ENCODE measurements around the gene GALNT11. TPM values are rescaled to one million over a fixed set of nuclear protein-coding genes. Genes with fewer than 3 reads are reported as not detected.

GALNT11 gene
- total RNA-seq, 1 experiment from 2014 or later = 15.1 TPM

DNA sequence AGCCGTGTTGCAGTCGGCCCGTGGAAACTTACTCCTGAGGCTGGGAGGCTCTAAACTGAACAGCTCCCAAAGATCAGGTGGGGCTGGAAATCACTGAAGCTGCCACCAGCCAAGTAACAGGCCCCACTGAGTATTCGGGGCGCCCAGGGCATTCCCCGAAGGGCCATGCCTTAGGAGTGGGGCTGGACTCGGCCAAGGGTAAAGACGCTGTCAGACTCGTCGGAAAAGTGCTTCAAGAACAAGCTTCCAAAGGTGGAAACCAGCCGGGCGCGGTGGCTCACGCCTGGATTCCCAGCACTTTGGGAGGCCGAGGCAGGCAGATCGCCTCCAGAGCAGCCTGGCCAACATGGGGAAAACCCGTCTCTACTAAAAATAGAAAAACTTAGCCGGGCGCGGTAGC, 102.8 kb downstream of the GALNT11 start:
- Mint-ChIP-seq H3K9me3 (ENCODE audit: unreplicated experiment) (peaks cover 11% of the 10 kb centered on the region), H3K27ac (ENCODE audit: low read depth, unreplicated experiment) (no peak overlapping the region), H3K27me3 (ENCODE audit: insufficient read depth, unreplicated experiment) (no peaks in the 10 kb centered on the region), H3K36me3 (ENCODE audit: insufficient read depth, unreplicated experiment) (peaks cover 81% of the 10 kb centered on the region), H3K4me3 (ENCODE audit: unreplicated experiment) (no peak overlapping the region), H3K4me1 (ENCODE audit: insufficient read depth, unreplicated experiment) (no peaks in the 10 kb centered on the region)
- DNase-seq (ENCODE audit: unreplicated experiment) = no peak
- TF ChIP-seq, protein P1, sequence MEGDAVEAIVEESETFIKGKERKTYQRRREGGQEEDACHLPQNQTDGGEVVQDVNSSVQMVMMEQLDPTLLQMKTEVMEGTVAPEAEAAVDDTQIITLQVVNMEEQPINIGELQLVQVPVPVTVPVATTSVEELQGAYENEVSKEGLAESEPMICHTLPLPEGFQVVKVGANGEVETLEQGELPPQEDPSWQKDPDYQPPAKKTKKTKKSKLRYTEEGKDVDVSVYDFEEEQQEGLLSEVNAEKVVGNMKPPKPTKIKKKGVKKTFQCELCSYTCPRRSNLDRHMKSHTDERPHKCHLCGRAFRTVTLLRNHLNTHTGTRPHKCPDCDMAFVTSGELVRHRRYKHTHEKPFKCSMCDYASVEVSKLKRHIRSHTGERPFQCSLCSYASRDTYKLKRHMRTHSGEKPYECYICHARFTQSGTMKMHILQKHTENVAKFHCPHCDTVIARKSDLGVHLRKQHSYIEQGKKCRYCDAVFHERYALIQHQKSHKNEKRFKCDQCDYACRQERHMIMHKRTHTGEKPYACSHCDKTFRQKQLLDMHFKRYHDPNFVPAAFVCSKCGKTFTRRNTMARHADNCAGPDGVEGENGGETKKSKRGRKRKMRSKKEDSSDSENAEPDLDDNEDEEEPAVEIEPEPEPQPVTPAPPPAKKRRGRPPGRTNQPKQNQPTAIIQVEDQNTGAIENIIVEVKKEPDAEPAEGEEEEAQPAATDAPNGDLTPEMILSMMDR (IDR thresholded peaks at IDR 0.05; ENCODE audit: unreplicated experiment) = no peak
- ChIA-PET CTCF (interaction anchor here (2.6 kb wide), 1 partner anchor 16 kb away, joined by 11 read pairs; no protein-coding TSS in a partner anchor), POLR2A (no interaction called here)
- intact Hi-C loops (cut with micrococcal nuclease) = no loop called here
- BruUV-seq (replicated peaks) = no TSS peak

DNA sequence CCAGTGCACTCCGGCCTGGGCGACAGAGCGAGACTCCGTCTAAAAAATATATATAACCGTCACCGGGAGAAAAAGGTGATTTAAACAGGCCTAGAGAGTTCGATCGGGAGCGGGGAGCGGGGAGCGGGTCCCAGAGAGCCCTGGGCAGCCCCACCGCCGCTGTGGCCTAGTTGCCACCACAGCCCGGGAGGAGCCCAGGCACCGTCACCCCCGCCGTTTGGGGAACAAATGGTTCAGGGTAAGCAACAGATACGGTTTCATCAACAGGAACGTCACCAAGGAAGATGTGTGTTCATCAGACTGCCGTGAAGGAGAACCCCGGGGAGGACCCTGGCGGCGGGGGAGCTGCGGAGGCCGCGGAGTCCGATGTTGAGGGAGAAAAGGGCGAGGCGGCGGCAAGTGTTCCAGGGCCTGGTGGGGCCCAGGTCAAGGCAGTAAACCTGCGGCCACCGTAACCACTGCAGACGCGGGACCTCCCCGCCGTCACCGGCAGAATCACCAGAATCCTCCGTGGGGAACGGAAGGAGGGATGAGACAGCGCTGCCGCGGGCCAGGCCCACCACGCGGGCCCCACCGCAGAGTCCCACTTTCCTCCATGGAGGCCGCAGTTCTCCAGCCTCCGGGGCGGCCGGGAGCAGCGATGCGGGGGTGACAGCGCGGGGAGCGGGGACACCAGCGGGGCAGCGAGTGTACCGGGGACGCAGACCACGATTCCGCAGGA, 103.4 kb downstream of the GALNT11 start:
- ChIA-PET POLR2A (no interaction called here), CTCF (interaction anchor here (0.9 to 2.6 kb wide), 2 partner anchors 16 to 18 kb away, joined by 3 to 11 read pairs; no protein-coding TSS in a partner anchor)
- intact Hi-C loops (cut with micrococcal nuclease) = no loop called here
- Mint-ChIP-seq H3K4me3 (ENCODE audit: unreplicated experiment) (no peak overlapping the region), H3K9me3 (ENCODE audit: unreplicated experiment) (peaks cover 10% of the 10 kb centered on the region), H3K4me1 (ENCODE audit: insufficient read depth, unreplicated experiment) (no peaks in the 10 kb centered on the region), H3K27me3 (ENCODE audit: insufficient read depth, unreplicated experiment) (no peaks in the 10 kb centered on the region), H3K27ac (ENCODE audit: low read depth, unreplicated experiment) (no peak overlapping the region), H3K36me3 (ENCODE audit: insufficient read depth, unreplicated experiment) (peaks cover 81% of the 10 kb centered on the region)
- DNase-seq (ENCODE audit: unreplicated experiment) = no peak
- no TSS peak for BruUV-seq (replicated peaks)
- TF ChIP-seq, protein P1 (IDR thresholded peaks at IDR 0.05; ENCODE audit: unreplicated experiment) = no peak

DNA sequence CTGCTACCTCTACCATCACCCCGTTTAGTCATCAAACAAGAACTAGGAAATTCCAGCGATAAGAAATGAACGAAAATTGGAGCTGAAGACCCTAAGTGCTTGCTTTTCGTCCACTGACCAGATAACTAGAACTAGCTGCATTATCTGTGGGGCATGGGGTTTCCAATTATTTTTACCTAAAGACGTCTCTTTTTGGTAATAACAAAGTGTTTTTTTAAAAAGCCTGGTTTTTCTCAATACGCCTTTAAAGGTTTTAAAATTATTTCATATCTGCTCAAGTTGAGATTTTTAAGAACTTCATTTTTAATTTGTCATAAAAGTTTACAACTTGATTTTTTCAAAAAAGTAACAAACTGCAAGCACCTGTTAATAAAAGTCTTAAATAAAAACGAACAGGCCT, 104.2 kb downstream of the GALNT11 start:
- ChIA-PET CTCF (interaction anchor here (0.9 kb wide), 1 partner anchor 17 kb away, joined by 3 read pairs; no protein-coding TSS in a partner anchor), POLR2A (no interaction called here)
- intact Hi-C loops (cut with micrococcal nuclease) = no loop called here
- Mint-ChIP-seq H3K9me3 (ENCODE audit: unreplicated experiment) (peaks cover 2% of the 10 kb centered on the region), H3K4me3 (ENCODE audit: unreplicated experiment) (no peak overlapping the region), H3K27ac (ENCODE audit: low read depth, unreplicated experiment) (no peak overlapping the region), H3K27me3 (ENCODE audit: insufficient read depth, unreplicated experiment) (no peaks in the 10 kb centered on the region), H3K4me1 (ENCODE audit: insufficient read depth, unreplicated experiment) (no peaks in the 10 kb centered on the region), H3K36me3 (ENCODE audit: insufficient read depth, unreplicated experiment) (peaks cover 78% of the 10 kb centered on the region)
- TF ChIP-seq, protein P1 (IDR thresholded peaks at IDR 0.05; ENCODE audit: unreplicated experiment) = no peak
- no TSS peak for BruUV-seq (replicated peaks)
- no peak for DNase-seq (ENCODE audit: unreplicated experiment)

DNA sequence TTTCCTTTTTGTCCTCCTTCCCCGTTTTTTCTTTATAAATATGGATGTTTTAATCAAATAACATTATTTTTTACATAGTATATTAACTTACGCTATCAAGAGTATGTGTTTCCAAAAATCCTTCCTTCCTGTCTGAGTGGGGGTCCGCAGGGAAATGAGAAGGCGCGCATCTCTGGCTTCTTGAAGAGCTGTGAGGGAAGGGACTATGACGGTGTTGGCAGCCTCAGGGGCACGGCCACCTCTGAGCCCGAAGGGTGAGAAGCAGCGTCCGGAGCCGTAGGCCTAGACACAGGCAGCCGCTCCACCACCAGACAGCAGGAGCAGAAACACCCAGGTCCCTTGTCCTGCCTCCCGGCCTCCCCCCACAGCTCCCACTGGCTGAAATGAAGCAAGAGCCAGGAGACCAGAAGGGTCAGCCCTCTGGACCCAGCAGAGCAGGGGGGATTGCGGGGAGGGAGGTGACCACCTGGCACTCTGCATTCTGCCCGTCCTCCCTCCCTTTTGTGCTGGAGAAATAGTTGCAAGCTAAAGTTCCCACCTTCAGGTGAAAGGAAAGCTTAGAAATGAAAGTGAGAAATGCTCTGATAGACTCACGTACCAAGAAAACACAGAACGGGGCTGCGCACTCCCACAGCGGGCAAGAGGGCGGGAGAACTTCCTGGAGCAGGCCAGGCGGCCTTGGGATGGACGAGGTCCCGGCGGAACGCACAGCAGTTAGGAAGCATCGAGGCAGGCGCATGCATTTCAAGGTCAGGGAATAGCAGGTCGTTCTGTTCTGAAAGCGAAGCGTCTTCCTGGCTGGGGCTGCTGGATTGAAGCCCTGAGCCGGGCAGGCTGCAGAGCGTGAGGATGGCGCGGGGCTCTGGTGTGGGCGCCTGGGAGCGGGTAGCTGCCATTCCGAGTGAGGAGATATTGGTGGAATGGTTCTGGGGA, 105.5 kb downstream of the GALNT11 start:
- Mint-ChIP-seq H3K4me1 (ENCODE audit: insufficient read depth, unreplicated experiment) (no peaks in the 10 kb centered on the region), H3K36me3 (ENCODE audit: insufficient read depth, unreplicated experiment) (peaks cover 74% of the 10 kb centered on the region), H3K27ac (ENCODE audit: low read depth, unreplicated experiment) (no peak overlapping the region), H3K9me3 (ENCODE audit: unreplicated experiment) (no peaks in the 10 kb centered on the region), H3K27me3 (ENCODE audit: insufficient read depth, unreplicated experiment) (no peaks in the 10 kb centered on the region), H3K4me3 (ENCODE audit: unreplicated experiment) (no peak overlapping the region)
- BruUV-seq (replicated peaks) = no TSS peak
- DNase-seq (ENCODE audit: unreplicated experiment) = no peak
- intact Hi-C loops (cut with micrococcal nuclease) = no loop called here
- TF ChIP-seq, protein P1 (IDR thresholded peaks at IDR 0.05; ENCODE audit: unreplicated experiment) = no peak
- ChIA-PET CTCF (interaction anchor here (1.1 kb wide), 1 partner anchor 14 kb away, joined by 5 read pairs; no protein-coding TSS in a partner anchor), POLR2A (interaction anchor here (0.6 kb wide), 1 partner anchor 31 kb away, joined by 3 read pairs; no protein-coding TSS in a partner anchor)
